ENCODE data around the gene ATP5PO. TPM values are rescaled to one million over a fixed set of nuclear protein-coding genes. Genes with fewer than 3 reads are reported as not detected.
A peak's percentile ranks its signal among the peaks of the same experiment; 100 is the strongest.

ATP5PO gene
- total RNA-seq, 2 experiments from 2014 or later: 234 to 241 TPM

- Mint-ChIP-seq H3K27me3 (no peaks in the 10 kb centered on the region), H3K9me3 (no peaks in the 10 kb centered on the region), H3K27ac (no peak overlapping the region), H3K4me3 (no peak overlapping the region), H3K36me3 (ENCODE audit: low read depth) (peaks cover 62% of the 10 kb centered on the region), H3K4me1 (ENCODE audit: low read depth) (peaks cover 26% of the 10 kb centered on the region)
- DNase-seq (peak; percentile 54), ATAC-seq (peak; percentile 61)
- intact Hi-C loops (cut with micrococcal nuclease): no loop called here
- ChIA-PET CTCF (interaction anchor here (0.6 to 1.0 kb wide), 3 partner anchors 9 to 439 kb away, joined by 3 to 4 read pairs (median 4); no protein-coding TSS in a partner anchor), POLR2A (interaction anchor here (0.5 to 0.6 kb wide), 2 partner anchors 165 to 296 kb away, joined by 3 read pairs; no protein-coding TSS in a partner anchor)
- no peak for TF ChIP-seq CTCF (IDR thresholded peaks at IDR 0.05)
Measured at GRCh38 chr21:33908760-33909159, 6.8 kb downstream of the ATP5PO start.

- intact Hi-C loops (cut with micrococcal nuclease): no loop called here
Measured at GRCh38 chr21:33904041-33904440, 11.6 kb downstream of the ATP5PO start.

GRCh38 chr21:33902349-33902748 is 13.3 kb downstream of the ATP5PO start:
- ChIA-PET POLR2A (interaction anchor here (0.6 to 1.5 kb wide), 4 partner anchors 11 to 268 kb away, joined by 3 to 5 read pairs (median 3); partner anchors contain the start of gene ATP5PO), CTCF (interaction anchor here (1.1 to 1.6 kb wide), 2 partner anchors 16 to 297 kb away, joined by 3 to 4 read pairs; no protein-coding TSS in a partner anchor)
- ATAC-seq (no peak), DNase-seq (no peak)
- Mint-ChIP-seq H3K9me3 (no peaks in the 10 kb centered on the region), H3K27ac (peak overlapping the region; percentile 16), H3K27me3 (no peaks in the 10 kb centered on the region), H3K4me1 (ENCODE audit: low read depth) (peaks cover 8% of the 10 kb centered on the region), H3K36me3 (ENCODE audit: low read depth) (peaks cover 39% of the 10 kb centered on the region), H3K4me3 (no peak overlapping the region)
- TF ChIP-seq CTCF (IDR thresholded peaks at IDR 0.05): no peak
- intact Hi-C loops (cut with micrococcal nuclease): no loop called here

More at GRCh38 chr21:33904041-33904440, 11.6 kb downstream of the ATP5PO start:
- ATAC-seq: no peak
- Mint-ChIP-seq H3K4me1 (ENCODE audit: low read depth) (peaks cover 14% of the 10 kb centered on the region), H3K9me3 (no peaks in the 10 kb centered on the region), H3K27ac (no peak overlapping the region), H3K27me3 (no peaks in the 10 kb centered on the region), H3K4me3 (no peak overlapping the region), H3K36me3 (ENCODE audit: low read depth) (peaks cover 52% of the 10 kb centered on the region)
- DNase-seq: no peak
- CTCF ChIA-PET: interaction anchor here (1.3 kb wide), 1 partner anchor 20 kb away, joined by 6 read pairs; no protein-coding TSS in a partner anchor
- POLR2A ChIA-PET: interaction anchor here (1.5 kb wide), 1 partner anchor 14 kb away, joined by 3 read pairs; no protein-coding TSS in a partner anchor
- no peak for TF ChIP-seq CTCF (IDR thresholded peaks at IDR 0.05)

GRCh38 chr21:33901412-33902288 is 14.0 kb downstream of the ATP5PO start:
- intact Hi-C loops (cut with micrococcal nuclease): no loop called here
- Mint-ChIP-seq H3K4me1 (ENCODE audit: low read depth) (peaks cover 8% of the 10 kb centered on the region), H3K9me3 (no peaks in the 10 kb centered on the region), H3K27me3 (no peaks in the 10 kb centered on the region), H3K27ac (peak overlapping the region; percentile 30), H3K36me3 (ENCODE audit: low read depth) (peaks cover 33% of the 10 kb centered on the region), H3K4me3 (no peak overlapping the region)
- POLR2A ChIA-PET: interaction anchor here (0.8 to 1.4 kb wide), 2 partner anchors 11 to 13 kb away, joined by 3 to 5 read pairs; partner anchors contain the start of gene ATP5PO
- peak; percentile 33 for TF ChIP-seq CTCF (IDR thresholded peaks at IDR 0.05)
- CTCF ChIA-PET: interaction anchor here (0.8 to 2.2 kb wide), 4 partner anchors 11 to 296 kb away, joined by 3 to 7 read pairs (median 4); no protein-coding TSS in a partner anchor
- ATAC-seq (peak; percentile 82), DNase-seq (peak; percentile 26)
